Measurements from ENCODE around the gene GNG7.
"Not testable (repeated sequence)": the region's sequence is repeated elsewhere in the genome, so short reads cannot be mapped to it uniquely, and the experiment has no call there.

GNG7 gene

GRCh38 chr19:2543463-2544442 is 158.7 kb downstream of the GNG7 start:
- peak overlapping the region; percentile 17 for H4K12ac ChIP-seq (ENCODE audit: low read depth, low read length)
- peak overlapping the region; percentile 79 for H3K18ac ChIP-seq (ENCODE audit: low read length)
- H4K91ac ChIP-seq (ENCODE audit: low read depth, low read length) = peak overlapping the region; percentile 88
- H3K79me1 ChIP-seq (ENCODE audit: low read length) = peaks cover 61% of the 10 kb centered on the region
- H3K4me1 ChIP-seq (ENCODE audit: control insufficient read depth in 1 of 2, insufficient read depth in 2 of 2, low read length in 2 of 2) = peaks cover 46 to 50% of the 10 kb centered on the region in 2 experiments
- no peak overlapping the region for H3K23ac ChIP-seq (ENCODE audit: low read length)
- H3K4me3 ChIP-seq (ENCODE audit: low read depth, low read length) = no peak overlapping the region
- no CpG with 5 or more reads among the region's 36 CpGs for WGBS (ENCODE audit: extremely low coverage, insufficient coverage, insufficient read length)
- no peaks in the 10 kb centered on the region for H3K36me3 ChIP-seq (ENCODE audit: control insufficient read depth in 1 of 2, insufficient read depth in 2 of 2, low read length in 2 of 2)
- peak overlapping the region; percentile 100 for H3K27ac ChIP-seq (ENCODE audit: low read depth, low read length)
- H4K8ac ChIP-seq (ENCODE audit: low read depth, low read length) = peak overlapping the region; percentile 82
- peak overlapping the region; percentile 96 for H2BK120ac ChIP-seq (ENCODE audit: insufficient read depth, low read length, poor library complexity)
- H3K14ac ChIP-seq (ENCODE audit: low read length) = peak overlapping the region; percentile 86
- no peak overlapping the region for H3K9ac ChIP-seq (ENCODE audit: low read length)
- H3K4ac ChIP-seq (ENCODE audit: low read depth, low read length) = peak overlapping the region; percentile 42
- peak overlapping the region; percentile 8 for H2AFZ ChIP-seq (ENCODE audit: insufficient read depth, low read length, poor library complexity)
- peak overlapping the region; percentile 50 for H3K4me2 ChIP-seq (ENCODE audit: low read length)
- H3K9me3 ChIP-seq (ENCODE audit: insufficient read depth, low read depth, low read length) = no peaks in the 10 kb centered on the region
- peak overlapping the region; percentile 75 for H2BK12ac ChIP-seq (ENCODE audit: low read length)
- H2AK5ac ChIP-seq (ENCODE audit: low read length) = peak overlapping the region; percentile 8
- peak overlapping the region; percentile 96 for H2BK5ac ChIP-seq (ENCODE audit: low read depth, low read length, poor library complexity)
- peaks cover 23% of the 10 kb centered on the region for H3K79me2 ChIP-seq (ENCODE audit: control insufficient read depth, insufficient read depth, low read length, poor library complexity)
- no peaks in the 10 kb centered on the region for H3K27me3 ChIP-seq (ENCODE audit: insufficient read depth, low read length)
- peak; percentile 99 for DNase-seq

- not testable (repeated sequence) for H3K27me3 ChIP-seq (ENCODE audit: insufficient read depth, low read length); H3K9me3 ChIP-seq (ENCODE audit: insufficient read depth, low read depth, low read length); H3K9ac ChIP-seq (ENCODE audit: low read length); H2AFZ ChIP-seq (ENCODE audit: insufficient read depth, low read length, poor library complexity); H3K36me3 ChIP-seq (ENCODE audit: control insufficient read depth in 1 of 2, insufficient read depth in 2 of 2, low read length in 2 of 2); H2AK5ac ChIP-seq (ENCODE audit: low read length); H3K4me3 ChIP-seq (ENCODE audit: low read depth, low read length); H3K23ac ChIP-seq (ENCODE audit: low read length)
- peak overlapping the region; percentile 78 for H4K91ac ChIP-seq (ENCODE audit: low read depth, low read length)
- DNase-seq = peak in 1 of 2 donors; percentile 18
- peaks cover 23% of the 10 kb centered on the region for H3K79me2 ChIP-seq (ENCODE audit: control insufficient read depth, insufficient read depth, low read length, poor library complexity)
- peak overlapping the region; percentile 86 for H3K14ac ChIP-seq (ENCODE audit: low read length)
- peak overlapping the region; percentile 56 for H2BK12ac ChIP-seq (ENCODE audit: low read length)
- H2BK5ac ChIP-seq (ENCODE audit: low read depth, low read length, poor library complexity) = peak overlapping the region; percentile 96
- H3K79me1 ChIP-seq (ENCODE audit: low read length) = peaks cover 61% of the 10 kb centered on the region
- no CpG with 5 or more reads among the region's 4 CpGs for WGBS (ENCODE audit: extremely low coverage, insufficient coverage, insufficient read length)
- H3K4ac ChIP-seq (ENCODE audit: low read depth, low read length) = peak overlapping the region; percentile 42
- peak overlapping the region; percentile 100 for H3K27ac ChIP-seq (ENCODE audit: low read depth, low read length)
- H4K12ac ChIP-seq (ENCODE audit: low read depth, low read length) = peak overlapping the region; percentile 17
- H3K18ac ChIP-seq (ENCODE audit: low read length) = peak overlapping the region; percentile 79
- peak overlapping the region; percentile 50 for H3K4me2 ChIP-seq (ENCODE audit: low read length)
- peak overlapping the region; percentile 96 for H2BK120ac ChIP-seq (ENCODE audit: insufficient read depth, low read length, poor library complexity)
- H4K8ac ChIP-seq (ENCODE audit: low read depth, low read length) = peak overlapping the region; percentile 82
- H3K4me1 ChIP-seq (ENCODE audit: control insufficient read depth in 1 of 2, insufficient read depth in 2 of 2, low read length in 2 of 2) = peaks cover 46 to 50% of the 10 kb centered on the region in 2 experiments
Measured at GRCh38 chr19:2543072-2543462, 159.4 kb downstream of the GNG7 start.

DNA sequence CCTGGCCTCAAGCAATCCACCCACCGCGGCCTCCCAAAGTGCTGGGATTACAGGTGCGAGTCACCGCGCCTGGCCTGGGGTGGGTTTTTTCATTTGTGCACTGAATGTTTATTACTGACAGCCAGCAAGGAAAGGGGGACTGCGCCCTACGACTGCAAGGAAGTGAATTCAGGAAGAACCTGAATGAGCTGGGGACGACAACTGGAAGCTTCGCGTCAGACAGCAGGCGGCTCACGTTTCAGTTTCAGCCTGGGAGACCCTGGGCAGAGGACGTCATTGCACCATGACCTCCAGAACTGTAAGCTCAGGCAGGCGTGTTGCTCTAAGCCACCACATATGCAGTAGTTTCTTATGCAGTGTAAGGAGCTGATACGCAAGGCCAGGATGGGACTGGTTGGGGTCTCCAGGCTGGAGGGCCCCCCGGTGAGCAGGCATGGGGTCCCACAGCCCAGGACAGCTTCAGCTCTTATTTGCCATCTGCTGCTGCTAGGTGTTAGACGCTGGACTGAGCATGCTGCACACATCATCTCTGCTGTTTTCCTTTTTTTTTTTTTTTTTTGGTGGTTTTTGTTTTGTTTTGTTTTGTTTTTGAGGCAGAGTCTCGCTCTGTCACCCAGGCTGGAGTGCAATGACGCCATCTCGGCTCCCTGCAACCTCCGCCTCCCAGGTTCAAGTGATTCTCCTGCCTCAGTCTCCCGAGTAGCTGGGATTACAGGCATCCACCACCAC is 160.0 kb downstream of the GNG7 start:
- Histone ChIP-seq H2BK120ac (ENCODE audit: insufficient read depth, low read length, poor library complexity) (peak overlapping the region; percentile 85), H3K36me3 (ENCODE audit: control insufficient read depth in 1 of 2, insufficient read depth in 2 of 2, low read length in 2 of 2) (no peaks in the 10 kb centered on the region), H2AK5ac (ENCODE audit: low read length) (peak overlapping the region; percentile 19), H3K27ac (ENCODE audit: low read depth, low read length) (peak overlapping the region; percentile 100), H3K9ac (ENCODE audit: low read length) (no peak overlapping the region), H4K8ac (ENCODE audit: low read depth, low read length) (peak overlapping the region; percentile 34), H2BK12ac (ENCODE audit: low read length) (peak overlapping the region; percentile 76), H4K91ac (ENCODE audit: low read depth, low read length) (peak overlapping the region; percentile 78), H3K23ac (ENCODE audit: low read length) (no peak overlapping the region), H3K14ac (ENCODE audit: low read length) (peak overlapping the region; percentile 58), H2BK5ac (ENCODE audit: low read depth, low read length, poor library complexity) (peak overlapping the region; percentile 63), H4K12ac (ENCODE audit: low read depth, low read length) (no peak overlapping the region), H3K27me3 (ENCODE audit: insufficient read depth, low read length) (no peaks in the 10 kb centered on the region), H3K4me3 (ENCODE audit: low read depth, low read length) (no peak overlapping the region), H3K79me1 (ENCODE audit: low read length) (peaks cover 61% of the 10 kb centered on the region), H3K79me2 (ENCODE audit: control insufficient read depth, insufficient read depth, low read length, poor library complexity) (peaks cover 23% of the 10 kb centered on the region), H3K9me3 (ENCODE audit: insufficient read depth, low read depth, low read length) (no peaks in the 10 kb centered on the region), H2AFZ (ENCODE audit: insufficient read depth, low read length, poor library complexity) (no peak overlapping the region), H3K18ac (ENCODE audit: low read length) (peak overlapping the region; percentile 60), H3K4me1 (ENCODE audit: control insufficient read depth in 1 of 2, insufficient read depth in 2 of 2, low read length in 2 of 2) (peaks cover 46 to 50% of the 10 kb centered on the region in 2 experiments), H3K4me2 (ENCODE audit: low read length) (no peak overlapping the region), H3K4ac (ENCODE audit: low read depth, low read length) (peak overlapping the region; percentile 21)
- DNase-seq = peak in 1 of 2 donors; percentile 41
- no CpG with 5 or more reads among the region's 22 CpGs for WGBS (ENCODE audit: extremely low coverage, insufficient coverage, insufficient read length)

- Histone ChIP-seq H2AK5ac (ENCODE audit: low read length) (peak overlapping the region; percentile 92), H3K27ac (ENCODE audit: low read depth, low read length) (peak overlapping the region; percentile 100), H2AFZ (ENCODE audit: insufficient read depth, low read length, poor library complexity) (peak overlapping the region; percentile 50), H4K12ac (ENCODE audit: low read depth, low read length) (no peak overlapping the region), H2BK5ac (ENCODE audit: low read depth, low read length, poor library complexity) (peak overlapping the region; percentile 99), H3K9me3 (ENCODE audit: insufficient read depth, low read depth, low read length) (no peaks in the 10 kb centered on the region), H3K4ac (ENCODE audit: low read depth, low read length) (peak overlapping the region; percentile 97), H2BK120ac (ENCODE audit: insufficient read depth, low read length, poor library complexity) (peak overlapping the region; percentile 99), H3K79me2 (ENCODE audit: control insufficient read depth, insufficient read depth, low read length, poor library complexity) (peaks cover 18% of the 10 kb centered on the region), H3K14ac (ENCODE audit: low read length) (peak overlapping the region; percentile 95), H4K91ac (ENCODE audit: low read depth, low read length) (peak overlapping the region; percentile 100), H3K18ac (ENCODE audit: low read length) (peak overlapping the region; percentile 94), H3K9ac (ENCODE audit: low read length) (no peak overlapping the region), H3K4me1 (ENCODE audit: control insufficient read depth in 1 of 2, insufficient read depth in 2 of 2, low read length in 2 of 2) (peaks cover 36 to 39% of the 10 kb centered on the region in 2 experiments), H2BK12ac (ENCODE audit: low read length) (peak overlapping the region; percentile 97), H4K8ac (ENCODE audit: low read depth, low read length) (peak overlapping the region; percentile 92), H3K27me3 (ENCODE audit: insufficient read depth, low read length) (no peaks in the 10 kb centered on the region), H3K79me1 (ENCODE audit: low read length) (peaks cover 51% of the 10 kb centered on the region), H3K4me3 (ENCODE audit: low read depth, low read length) (no peak overlapping the region), H3K23ac (ENCODE audit: low read length) (no peak overlapping the region), H3K36me3 (ENCODE audit: control insufficient read depth in 1 of 2, insufficient read depth in 2 of 2, low read length in 2 of 2) (no peaks in the 10 kb centered on the region), H3K4me2 (ENCODE audit: low read length) (peak overlapping the region; percentile 28)
- no CpG with 5 or more reads among the region's 35 CpGs for WGBS (ENCODE audit: extremely low coverage, insufficient coverage, insufficient read length)
- peak; percentile 99 for DNase-seq
Measured at GRCh38 chr19:2540646-2541454, 161.6 kb downstream of the GNG7 start.
